ENCODE data around the gene PLIN5. TPM values are rescaled to one million over a fixed set of nuclear protein-coding genes. Genes with fewer than 3 reads are reported as not detected.

PLIN5 gene
- total RNA-seq, 1 donor from 2014 or later, result not detected

DNA sequence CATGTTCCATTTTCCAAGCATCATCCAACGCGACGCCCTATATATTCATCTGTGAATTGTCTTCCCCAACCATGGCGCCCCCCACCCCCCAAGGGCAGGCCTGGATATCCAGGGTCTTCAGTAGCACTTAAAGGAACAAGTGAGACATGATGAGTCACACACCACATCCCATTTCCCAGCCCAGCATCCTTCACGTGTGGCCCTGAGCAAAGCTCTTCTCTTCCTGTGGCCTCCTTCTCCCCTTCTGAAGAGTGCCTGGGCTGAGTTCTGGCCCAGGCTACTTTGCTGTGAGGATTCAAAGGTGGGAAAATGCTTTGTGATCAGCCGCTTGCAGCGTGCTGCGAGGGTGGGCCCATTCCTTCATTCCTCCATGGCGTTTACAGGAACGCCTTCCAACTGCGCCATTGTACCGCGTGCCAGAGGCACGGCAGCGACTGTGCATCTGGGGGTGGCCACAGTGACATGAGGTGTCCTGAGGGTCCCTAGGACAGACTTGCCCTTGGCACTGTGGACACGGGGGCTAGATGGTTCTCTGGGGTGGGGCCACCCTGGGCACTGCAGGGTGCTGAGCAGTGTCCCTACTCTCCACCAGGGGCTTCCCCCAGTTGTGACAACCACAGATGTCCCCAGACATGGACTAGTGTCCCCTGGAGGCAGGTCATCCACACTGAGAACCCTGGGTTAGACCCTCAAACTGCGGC is 28.4 kb downstream of the PLIN5 start:
- intact Hi-C loops (cut with micrococcal nuclease), result no loop called here

DNA sequence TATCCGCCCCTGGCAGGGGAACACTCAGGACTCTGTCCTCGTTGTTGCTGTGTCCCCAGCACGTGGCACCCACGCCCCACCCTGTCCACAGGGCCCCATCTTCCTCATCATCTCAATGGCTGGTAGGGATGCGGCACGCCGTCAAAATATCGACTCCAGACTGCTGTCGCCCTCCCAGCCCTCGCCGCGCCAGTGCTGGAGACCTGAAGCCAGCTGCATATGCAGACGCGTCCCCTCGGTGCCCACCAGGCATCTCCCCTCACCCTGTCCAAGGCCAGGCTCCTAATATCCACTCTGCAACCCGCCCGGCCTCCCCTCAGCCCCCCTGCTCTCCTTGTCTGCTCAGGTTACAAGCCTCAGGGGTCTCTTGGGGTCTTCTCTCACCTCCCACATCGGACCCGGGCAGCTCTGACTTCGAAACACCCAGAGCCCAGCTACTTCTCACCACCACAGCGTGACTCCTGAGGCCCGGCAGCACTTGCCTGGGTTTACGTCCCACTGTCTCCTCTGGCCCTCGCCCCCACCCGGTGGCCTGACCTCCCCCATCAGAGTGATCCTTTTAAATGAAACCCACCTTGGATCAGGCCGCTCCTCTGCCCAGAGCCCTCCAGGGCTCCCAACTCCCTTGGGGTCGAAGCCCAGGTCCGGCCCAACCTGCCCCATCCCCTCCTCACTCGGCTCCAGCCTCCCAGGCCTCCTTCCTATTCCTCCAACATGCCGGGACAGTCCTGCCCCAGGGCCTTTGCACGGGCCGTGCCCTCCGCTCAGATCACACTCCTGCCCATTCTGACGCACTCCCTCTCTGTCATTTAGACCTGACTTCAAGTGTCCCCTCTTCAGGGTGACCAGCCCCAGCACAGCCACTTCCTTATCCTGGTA is 29.2 kb downstream of the PLIN5 start:
- intact Hi-C loops (cut with micrococcal nuclease), result no loop called here

GRCh38 chr19:4504891-4505569 is 30.0 kb downstream of the PLIN5 start:
- intact Hi-C loops (cut with micrococcal nuclease), result no loop called here

GRCh38 chr19:4504297-4504701 is 30.7 kb downstream of the PLIN5 start:
- intact Hi-C loops (cut with micrococcal nuclease), result no loop called here

- intact Hi-C loops (cut with micrococcal nuclease), result no loop called here
These were observed 31.2 kb downstream of the PLIN5 start for GRCh38 chr19:4503825-4504170.

DNA sequence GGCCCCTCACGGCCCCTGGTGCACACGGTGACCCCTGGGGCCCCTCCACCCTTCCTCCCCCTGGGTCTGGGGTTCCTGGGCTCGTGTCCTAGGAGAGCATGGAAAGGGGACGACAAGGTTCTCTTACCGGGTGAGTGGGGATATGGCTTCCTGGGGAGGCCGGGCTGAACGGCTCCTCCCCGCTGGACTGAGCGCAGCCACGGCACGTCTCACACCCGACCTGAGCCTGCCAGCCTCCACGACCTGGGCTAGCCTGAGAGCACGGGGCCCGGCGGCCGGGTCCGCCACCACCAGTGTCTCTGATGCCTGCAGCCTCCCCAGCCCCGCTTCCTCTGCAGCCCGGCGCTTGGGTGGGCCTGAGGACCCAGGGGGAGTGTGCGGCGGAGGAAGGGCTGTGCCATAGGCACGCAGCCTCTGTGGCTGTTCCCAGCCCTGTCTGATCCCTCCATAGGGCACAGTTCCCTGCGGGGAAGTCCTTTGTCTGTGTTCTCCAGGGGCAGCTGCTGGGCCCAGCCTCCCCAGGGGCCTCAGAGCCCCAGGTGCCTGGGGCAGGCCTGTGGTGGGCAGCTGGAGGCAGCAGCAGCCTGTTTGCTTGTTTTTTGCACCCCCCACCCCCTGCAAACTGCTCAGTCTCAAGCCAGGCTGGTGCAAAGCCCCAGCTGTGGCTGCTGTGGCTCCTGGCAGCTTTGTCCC is 31.7 kb downstream of the PLIN5 start:
- intact Hi-C loops (cut with micrococcal nuclease), result no loop called here

- intact Hi-C loops (cut with micrococcal nuclease), result no loop called here
These were observed 32.5 kb downstream of the PLIN5 start for GRCh38 chr19:4502282-4503131.

GRCh38 chr19:4501691-4502090 is 33.3 kb downstream of the PLIN5 start:
- intact Hi-C loops (cut with micrococcal nuclease), result no loop called here

DNA sequence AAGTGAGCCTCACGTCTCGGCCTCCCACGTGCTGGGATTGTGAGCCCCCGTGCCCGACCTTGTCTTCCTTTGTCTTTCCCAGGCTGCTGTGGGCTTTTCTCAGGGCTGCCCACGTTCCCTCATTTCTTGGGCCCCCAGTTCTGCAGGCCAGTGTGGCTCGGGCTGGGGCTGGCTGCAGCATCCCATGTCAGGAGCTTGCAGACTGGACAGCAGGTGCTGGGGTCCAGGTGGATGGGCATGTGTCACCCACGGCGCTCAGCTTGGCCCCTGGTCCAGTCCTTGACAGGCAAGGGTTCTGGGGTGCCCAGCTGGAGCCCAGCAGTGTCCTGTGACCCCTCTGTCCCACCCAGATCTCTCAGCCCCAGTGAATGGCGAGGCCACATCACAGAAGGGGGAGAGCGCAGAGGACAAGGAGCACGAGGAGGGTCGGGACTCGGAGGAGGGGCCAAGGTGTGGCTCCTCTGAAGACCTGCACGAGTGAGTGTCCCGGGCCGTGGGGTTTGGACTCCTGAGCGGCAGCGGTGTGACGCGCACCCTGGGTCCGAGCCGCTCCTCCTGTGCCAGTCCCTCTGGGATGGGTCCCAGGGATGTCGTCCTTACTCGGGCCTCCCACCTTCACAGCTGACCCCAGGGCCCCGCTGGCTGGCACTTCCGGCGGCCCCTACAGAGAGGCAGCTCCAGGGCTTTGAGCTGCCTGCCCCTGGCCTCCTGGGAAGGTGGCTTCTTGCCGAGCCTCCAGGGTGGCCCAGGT is 34.0 kb downstream of the PLIN5 start:
- intact Hi-C loops (cut with micrococcal nuclease), result no loop called here

DNA sequence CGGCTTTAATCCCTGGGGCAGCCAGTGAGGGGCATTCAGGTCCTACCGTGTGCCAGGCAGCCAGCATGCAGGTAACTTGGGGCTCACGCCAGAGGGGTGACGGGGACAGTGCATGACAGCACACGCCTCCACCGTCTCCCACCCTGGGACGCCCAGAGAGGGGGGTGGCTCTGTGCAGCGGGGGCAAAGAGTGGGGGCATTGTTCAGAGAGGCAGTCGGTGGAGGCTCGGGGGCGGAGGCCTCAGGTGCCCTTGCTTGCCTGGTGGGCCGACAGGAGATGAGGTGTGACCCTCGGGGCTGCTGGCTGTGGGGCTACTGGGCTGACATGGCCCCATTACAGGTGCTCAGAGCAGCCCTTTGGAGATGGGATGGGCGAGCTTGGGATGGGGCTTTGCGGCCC is 35.2 kb downstream of the PLIN5 start:
- intact Hi-C loops (cut with micrococcal nuclease), result no loop called here

GRCh38 chr19:4499318-4499717 is 35.7 kb downstream of the PLIN5 start:
- intact Hi-C loops (cut with micrococcal nuclease), result no loop called here

GRCh38 chr19:4498694-4499093 is 36.3 kb downstream of the PLIN5 start:
- intact Hi-C loops (cut with micrococcal nuclease), result no loop called here

- intact Hi-C loops (cut with micrococcal nuclease), result no loop called here
These were observed 37.1 kb downstream of the PLIN5 start for GRCh38 chr19:4497770-4498389.

- intact Hi-C loops (cut with micrococcal nuclease), result no loop called here
These were observed 38.7 kb downstream of the PLIN5 start for GRCh38 chr19:4496304-4496703.

GRCh38 chr19:4495471-4495870 is 39.6 kb downstream of the PLIN5 start:
- intact Hi-C loops (cut with micrococcal nuclease), result no loop called here

GRCh38 chr19:4494691-4495064 is 40.3 kb downstream of the PLIN5 start:
- intact Hi-C loops (cut with micrococcal nuclease), result no loop called here

DNA sequence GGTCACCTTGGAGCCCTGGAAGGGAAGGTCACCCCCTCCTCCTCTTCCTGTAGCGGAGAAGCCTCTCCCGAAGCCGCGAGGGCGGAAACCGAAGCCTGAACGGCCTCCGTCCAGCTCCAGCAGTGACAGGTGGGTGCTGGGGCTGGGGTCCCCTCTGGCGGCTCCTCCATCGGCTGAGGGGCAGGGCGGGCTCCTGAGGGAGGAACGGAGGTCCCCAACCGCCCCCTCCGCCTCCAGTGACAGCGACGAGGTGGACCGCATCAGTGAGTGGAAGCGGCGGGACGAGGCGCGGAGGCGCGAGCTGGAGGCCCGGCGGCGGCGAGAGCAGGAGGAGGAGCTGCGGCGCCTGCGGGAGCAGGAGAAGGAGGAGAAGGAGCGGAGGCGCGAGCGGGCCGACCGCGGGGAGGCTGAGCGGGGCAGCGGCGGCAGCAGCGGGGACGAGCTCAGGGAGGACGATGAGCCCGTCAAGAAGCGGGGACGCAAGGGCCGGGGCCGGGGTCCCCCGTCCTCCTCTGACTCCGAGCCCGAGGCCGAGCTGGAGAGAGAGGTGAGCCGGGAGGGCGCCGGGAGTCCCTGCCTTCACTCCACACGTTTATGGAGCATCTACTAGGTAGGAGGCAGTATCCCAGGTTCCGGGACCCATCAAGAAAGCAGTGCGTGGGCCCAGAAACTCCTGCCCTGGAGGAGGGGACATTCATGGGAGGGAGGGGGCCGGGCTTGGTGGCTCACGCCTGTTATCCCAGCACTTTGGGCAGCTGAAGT is 40.9 kb downstream of the PLIN5 start:
- intact Hi-C loops (cut with micrococcal nuclease), result no loop called here

DNA sequence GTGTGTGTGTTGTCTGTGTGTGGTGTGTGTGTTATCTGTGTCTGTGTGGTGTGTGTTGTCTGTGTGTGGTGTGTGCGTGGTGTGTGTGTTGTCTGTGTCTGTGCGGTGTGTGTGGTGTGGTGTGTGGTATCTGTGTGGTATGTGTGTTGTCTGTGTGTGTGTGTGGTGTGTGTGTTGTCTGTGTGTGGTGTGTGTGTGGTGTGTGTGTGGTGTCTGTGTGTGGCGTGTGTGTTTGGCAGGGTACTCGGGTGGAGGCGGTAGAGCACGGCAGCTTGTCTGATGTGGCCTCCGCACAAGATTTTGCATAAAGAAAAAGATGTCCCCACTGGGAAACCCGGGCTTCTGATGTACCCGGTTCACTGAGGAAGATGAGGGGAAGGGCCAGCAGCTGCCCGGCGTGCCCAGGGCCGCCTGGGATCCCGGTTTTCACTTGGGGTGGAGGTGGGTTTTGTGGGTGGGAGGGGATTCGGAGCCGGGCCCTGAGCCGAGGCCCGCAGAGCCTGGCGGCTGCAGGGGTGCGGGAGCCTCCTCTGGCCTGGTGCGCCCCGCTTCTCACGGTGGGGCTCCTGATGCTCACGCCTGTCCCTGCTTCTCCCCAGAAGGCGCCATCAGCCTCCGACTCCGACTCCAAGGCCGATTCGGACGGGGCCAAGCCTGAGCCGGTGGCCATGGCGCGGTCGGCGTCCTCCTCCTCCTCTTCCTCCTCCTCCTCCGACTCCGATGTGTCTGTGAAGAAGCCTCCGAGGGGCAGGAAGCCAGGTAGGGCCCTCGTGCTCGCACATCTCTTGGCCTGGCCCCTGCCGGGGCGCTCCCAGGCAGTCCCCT is 41.7 kb downstream of the PLIN5 start:
- intact Hi-C loops (cut with micrococcal nuclease), result no loop called here
